Measurements from ENCODE around the gene ETNK2.

DNA sequence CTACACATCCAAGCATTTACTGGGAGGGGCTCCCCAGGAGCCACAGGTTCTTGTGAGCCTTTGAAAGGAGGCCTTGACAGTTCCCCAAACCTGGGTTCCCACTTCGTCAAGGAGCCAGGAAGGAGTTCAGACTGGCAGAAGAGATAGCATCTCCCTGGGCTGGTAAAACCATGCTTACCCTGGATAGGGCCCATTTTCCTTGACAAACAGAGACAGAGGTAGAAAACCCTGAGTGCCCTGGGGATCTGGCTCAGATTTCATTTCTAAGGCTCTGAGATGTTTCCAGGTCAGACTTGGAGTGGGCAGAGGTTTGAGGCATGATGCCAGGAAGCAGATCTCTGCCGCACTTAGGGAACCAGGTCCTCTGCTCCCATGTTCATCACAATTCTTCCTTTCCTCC is 2.7 kb downstream of the ETNK2 start:
- TF ChIP-seq CTCF (IDR thresholded peaks at IDR 0.05), result no peak
- no peak for TF ChIP-seq EZH2 (IDR thresholded peaks at IDR 0.05; ENCODE audit: borderline replicate concordance, insufficient read depth, low read depth, low read length, poor library complexity, severe bottlenecking)
